Measurements from ENCODE around the gene TCTN1.
"Not testable (repeated sequence)": the region's sequence is repeated elsewhere in the genome, so short reads cannot be mapped to it uniquely, and the experiment has no call there.

TCTN1 gene

DNA sequence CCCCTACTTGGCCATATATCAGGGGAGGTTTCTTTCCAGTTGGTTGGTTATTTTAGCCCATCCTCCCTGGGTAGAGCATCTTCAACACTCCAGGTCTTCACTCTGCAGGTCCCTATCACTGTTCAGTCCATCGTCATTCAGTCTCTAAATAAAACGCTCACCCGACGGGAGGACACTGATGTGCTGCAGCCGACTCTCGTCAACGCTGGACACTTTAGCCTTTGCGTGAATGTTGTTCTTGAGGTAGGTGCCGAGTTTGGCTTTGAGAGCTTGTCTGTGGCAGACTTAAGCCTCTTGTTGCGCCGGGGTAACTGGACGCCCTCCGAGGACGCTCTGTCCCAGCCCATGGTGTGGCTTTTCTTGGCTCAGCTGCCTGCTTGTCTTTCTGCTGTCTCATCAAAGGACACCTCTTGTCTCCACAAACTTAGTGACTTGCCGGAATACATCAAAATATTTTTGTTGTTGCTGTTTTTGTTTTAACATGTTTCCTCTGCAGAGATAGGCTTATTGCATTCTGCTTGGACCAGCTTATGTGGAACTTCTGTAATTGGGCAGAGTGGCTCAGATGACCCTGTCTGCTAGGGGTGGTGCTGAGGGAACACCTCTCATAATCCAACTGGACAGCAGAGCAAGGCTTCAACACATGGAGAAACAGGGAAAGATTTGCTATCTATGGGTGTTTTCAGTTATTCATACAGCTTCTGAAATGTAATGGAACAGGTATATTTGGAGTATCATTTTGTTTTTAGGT lies 26.5 kb downstream of the TCTN1 start:
- no peak for DNase-seq

DNA sequence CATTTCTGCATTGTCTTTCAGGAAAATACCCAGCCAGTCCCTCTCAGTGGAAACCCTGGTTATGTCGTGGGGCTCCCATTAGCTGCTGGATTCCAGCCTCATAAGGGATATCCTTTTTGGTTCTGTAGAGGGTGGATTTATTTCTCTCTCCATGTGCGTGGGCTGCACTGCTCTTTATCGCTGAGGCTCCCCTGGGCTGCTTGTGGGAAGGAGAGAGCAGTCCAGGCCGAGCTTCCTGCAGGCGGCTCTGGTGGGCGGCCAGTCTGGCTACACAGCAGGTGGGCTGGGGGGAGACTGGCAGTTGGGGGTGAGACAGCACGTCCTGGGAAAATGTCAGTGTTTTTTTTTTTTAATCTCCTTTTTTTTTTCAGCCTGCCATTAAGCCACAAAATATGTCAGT lies 27.6 kb downstream of the TCTN1 start:
- DNase-seq: no peak

DNA sequence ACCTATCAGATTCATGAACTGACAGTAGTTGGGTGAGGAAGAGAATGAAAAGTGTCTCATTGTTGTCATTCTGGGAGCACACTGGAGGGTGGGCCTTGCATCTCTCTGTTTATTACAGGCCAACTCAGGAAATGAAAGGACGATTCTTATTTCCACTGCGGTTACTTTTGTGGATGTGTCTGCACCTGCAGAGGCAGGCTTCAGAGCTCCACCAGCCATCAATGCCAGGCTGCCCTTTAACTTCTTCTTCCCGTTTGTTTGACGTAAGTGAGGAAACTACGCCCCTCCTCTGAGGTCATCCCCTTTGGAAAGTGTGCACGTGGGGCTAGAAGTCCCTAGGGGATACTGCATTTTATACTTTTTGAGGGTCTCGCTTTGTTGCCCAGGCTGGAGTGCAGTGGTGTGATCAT lies 33.7 kb downstream of the TCTN1 start:
- DNase-seq: no peak

DNA sequence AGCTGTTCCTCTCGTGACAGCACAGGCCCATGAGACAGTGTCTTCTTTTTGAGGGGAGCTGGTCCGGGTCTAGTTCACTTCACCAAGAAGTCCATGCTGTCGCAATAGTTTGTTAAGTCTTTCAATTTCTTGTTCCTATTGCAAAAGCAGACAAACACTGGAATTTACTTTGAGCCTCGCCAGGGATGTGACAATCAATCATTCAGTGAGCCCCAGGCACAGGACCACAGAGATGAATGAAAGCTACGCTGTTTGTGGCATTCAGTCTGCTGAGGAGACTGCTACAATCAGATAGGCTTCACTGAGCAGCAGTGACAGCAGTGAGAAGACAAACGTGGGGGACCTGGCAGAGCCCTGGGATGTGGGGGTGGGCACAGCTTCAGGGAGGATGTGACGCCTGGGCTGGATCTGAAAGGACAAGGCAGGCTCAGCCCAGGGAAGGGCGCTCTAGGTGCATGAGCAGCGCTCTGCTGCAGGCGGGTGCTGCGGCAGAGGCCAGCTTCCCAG lies 35.5 kb downstream of the TCTN1 start:
- no peak for DNase-seq

DNA sequence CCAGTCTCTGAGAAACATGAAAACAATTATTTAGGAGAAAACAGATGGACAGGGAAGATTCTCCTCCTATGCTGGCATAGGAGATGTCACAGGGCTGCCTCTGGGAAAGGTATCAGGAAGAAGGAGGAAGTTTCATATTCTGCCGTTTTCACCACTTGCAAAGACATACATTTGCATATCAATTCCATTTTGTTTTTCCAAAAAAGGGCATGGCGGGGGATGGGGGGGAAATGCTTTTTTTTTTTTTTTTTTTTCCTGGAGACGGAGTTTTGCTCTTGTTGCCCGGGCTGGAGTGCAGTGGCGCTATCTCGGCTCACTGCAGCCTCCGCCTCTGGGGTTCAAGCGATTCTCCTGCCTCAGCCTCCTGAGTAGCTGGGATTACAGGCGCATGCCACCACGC lies 40.3 kb downstream of the TCTN1 start:
- not testable (repeated sequence) for DNase-seq

DNA sequence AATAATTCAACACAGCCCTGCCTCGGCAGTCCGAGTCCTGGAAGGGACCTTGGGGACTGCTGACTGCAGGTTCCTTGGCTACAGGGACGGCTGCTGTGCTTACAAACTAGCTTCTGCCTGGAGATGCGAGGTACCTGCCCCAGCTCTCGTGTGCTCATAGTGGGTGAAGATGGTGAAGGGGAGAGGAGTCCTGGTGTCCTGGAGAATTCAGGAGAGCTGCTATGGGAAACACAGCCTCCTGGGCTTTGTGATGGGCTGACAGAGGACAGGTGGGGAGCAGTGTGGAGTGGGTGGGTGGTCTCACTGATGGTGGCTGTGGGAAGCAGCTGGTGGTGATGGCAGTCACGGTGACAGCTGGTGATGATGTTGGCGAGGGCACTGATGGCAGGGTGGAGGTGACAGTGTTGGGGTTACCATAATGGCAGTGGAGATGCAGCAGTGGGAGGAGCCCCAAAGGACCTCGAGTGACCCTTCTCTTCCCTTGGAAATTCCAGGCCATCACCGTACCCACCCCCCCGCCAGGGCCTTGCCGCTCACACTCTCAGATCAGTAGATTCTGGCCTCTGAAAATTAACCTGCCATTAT lies 42.2 kb downstream of the TCTN1 start:
- no peak for DNase-seq

DNA sequence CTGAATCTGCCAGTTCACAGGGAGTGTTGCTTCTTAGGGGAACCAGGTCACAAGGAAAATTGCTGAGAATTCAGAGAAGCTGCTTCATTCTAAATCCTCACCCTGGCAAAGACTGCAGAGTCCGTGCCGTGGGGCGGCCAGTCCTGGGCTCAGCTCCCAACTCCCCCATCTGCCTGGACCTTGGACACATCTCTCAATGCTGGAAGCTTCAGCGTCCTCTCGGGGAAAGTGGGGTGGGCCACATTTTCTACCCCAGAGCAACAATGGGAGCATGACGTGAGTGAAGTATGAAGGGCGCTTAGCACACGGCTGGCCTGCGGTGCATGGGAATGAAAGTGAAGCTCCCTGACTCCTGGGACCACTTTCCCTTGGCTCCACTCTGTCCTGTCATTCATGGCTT lies 43.8 kb downstream of the TCTN1 start:
- no peak for DNase-seq

DNA sequence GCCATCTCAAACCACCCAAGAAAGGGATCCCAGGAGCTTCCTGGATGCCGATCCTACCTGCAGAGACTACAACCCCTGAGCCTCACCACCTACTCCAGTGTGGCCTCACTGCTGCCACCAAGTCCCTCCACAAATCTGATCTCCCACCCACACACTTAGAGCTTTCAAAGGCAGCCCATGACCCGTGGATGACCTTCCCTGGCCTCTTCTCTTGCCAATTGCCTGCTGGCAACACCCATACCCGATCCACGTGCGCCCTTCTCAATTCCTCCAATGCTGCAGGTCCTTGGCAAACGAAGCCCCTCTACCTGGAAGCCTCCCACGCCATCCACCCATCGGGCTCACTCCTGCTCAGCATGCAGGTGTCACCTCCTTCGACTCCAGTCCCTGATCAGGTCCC lies 44.3 kb downstream of the TCTN1 start:
- no peak for DNase-seq

DNA sequence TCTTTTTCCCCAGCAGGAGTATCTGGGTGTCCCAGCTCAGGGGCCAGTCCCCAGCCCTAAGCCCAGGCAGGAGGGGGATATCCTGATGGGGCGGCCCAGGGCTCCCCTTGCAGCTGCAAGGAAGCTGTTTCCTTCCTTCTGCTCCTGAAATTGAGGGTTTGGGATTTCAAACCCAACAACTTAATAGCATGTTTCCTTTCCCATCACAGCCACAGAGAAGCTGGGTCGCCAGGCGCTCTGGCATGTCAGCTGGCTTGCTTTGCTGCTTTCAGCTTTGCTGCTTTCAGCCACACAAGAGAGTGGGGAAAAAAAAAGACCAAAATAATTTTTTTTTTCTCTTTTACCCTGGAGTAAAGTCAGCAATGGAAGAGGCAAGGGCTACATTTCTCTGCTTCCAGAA lies 44.9 kb downstream of the TCTN1 start:
- DNase-seq: no peak

DNA sequence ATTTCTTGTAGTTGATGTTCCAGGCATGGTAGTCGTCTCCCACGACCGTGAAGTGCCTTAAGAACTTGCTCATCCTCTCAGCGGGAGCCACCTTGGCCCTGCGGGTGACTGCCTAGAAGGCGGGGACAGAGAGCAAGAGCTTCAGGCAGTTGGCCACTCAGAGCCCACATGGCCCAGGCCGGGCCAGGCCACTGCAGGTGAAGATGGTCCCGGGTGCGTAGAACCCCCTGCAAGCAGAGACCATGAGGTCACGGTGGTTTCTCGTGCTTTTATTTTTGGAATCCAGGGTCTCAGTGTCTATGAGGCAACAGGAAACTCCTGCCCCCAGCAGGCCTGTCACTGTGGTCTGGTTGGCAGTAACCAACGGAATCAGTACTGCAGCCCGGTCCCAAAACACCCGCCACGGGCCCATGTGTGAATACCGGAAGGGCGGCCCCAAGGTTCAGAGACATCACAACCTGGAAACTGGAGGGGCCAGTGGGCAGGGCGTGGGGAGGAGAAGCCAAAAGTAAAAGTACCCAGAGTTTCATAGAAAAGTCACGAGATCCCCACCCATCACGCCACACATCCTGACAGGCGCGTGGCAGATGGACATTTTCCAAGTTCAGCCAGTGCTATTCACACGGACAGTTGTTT lies 47.5 kb downstream of the TCTN1 start:
- DNase-seq: no peak

DNA sequence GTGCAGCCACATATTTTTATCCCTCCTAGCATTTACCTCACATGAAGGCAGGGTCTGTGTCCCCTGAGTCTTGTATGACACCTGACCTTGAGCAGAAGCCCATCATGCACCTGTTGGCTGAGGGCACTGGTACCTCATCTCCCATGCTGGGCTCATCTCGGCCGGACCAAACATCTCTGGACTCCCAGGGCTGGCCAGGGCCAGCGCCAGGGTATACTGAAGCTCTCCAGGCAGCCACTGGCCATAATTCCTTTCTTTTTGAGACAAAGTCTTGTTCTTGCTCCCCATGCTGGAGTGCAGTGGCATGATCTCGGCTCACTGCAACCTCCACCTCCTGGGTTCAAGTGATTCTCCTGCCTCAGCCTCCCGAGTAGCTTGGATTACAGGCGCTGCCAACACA lies 53.0 kb downstream of the TCTN1 start:
- no peak for DNase-seq

DNA sequence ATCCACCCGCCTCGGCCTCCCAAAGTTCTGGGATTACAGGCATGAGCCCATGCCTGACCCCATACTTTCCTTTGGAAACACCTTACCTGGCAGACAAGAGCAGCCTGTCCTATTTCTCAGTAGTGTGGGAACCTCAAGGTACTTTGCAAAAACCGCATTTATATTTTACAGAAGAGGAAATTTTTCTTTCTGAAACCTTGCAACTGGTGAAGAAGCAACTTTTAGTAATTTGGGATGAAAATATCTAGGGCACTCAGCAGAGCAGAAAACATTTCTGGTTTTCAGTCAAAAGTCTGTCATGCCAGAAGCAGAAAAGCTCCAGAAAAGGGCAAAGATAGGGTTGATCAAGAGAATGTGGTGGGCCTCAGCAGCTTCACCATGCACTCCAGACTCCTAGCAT lies 53.7 kb downstream of the TCTN1 start:
- no peak for DNase-seq

DNA sequence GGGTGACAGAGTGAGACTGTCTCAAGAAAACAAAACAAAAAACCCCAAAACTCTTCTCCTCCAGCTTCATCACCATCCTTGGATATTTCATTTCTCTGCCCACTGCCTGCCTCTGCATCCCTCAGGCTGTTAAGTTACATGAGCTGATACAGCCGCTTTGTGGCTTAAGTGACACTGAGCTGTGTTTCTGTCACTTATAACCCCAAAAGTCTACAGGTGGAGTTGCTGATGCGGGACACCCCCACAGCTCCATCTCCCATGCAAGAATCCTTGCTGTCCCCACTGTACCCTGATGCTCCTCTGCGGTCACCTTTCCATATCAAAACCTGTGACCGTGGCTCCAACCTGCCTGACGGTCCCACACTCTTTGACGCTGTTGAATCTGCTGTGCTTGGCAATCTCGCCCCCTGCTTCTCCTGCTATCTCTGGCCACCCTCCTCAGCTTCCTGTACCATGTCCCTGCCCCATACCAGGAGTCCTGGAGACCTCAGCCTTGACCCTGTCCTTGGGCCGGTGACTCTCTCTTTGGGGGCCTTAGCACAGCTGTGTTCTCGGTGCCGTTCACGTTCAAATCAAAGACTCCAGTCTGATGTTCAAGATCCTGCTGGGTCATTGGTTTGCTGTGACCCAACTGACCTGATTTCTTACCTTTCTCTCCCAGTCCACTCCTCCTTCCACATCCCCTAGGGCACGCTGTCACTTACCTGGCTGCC lies 54.7 kb downstream of the TCTN1 start:
- no peak for DNase-seq

DNA sequence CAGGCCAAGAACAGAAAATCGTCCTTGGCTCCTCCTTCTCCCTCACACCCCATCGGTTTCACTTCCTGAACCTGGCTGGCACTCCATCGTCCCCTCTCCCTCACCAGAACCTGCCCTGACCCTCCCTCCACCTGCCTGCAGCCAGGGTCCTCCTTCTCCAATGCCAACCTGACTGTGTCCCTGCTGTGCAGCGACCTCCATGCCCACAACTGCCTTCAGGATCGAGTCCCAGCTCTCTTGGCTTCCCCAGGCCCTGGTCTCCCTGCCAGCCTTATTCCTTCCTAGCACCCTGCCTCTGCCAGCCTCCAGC lies 55.2 kb downstream of the TCTN1 start:
- no peak for DNase-seq

DNA sequence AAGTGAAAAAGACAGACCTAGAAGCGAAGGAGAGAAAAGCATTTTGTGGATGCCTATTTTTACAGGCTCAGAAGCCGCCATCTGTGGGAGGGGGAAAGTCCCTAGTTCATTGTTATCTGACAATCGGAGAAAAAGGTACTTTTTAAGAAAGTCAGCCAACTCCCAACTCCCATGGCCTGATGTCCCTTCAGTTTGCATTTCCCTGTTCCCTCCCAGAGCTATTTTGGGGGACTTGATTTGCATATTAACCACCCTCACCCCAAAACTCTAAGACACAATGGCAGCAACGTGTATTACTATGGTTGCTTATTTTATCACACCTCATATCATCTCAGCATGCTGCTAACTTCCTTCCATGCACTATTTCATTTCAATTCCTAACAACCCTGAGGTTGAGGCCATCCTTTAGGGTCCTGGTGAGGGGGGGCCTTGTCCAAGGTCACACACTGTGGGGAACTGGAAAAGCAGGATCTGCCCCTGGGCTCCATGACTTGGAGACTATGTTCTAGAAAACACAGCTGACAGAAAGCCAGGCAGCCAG lies 56.3 kb downstream of the TCTN1 start:
- no peak for DNase-seq

DNA sequence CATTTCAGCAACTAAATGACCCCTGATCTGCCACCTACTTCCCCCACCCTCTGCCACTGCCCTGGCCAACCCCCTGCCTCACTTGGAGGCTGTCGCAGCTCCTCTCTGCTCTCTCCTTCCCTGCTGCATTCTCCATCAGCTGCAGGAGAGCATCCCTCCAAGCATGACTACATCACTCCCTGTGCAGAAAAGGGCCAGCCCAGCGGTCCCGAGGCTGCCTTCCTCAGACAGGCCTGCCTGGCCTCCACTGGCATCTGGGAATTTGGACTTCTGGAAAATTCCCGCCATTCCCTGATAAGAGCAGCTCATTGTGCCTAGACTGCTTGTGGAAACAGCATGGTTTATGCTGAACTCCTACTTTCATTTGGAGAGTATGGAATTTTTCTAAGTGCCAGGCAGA lies 62.2 kb downstream of the TCTN1 start:
- DNase-seq: no peak

DNA sequence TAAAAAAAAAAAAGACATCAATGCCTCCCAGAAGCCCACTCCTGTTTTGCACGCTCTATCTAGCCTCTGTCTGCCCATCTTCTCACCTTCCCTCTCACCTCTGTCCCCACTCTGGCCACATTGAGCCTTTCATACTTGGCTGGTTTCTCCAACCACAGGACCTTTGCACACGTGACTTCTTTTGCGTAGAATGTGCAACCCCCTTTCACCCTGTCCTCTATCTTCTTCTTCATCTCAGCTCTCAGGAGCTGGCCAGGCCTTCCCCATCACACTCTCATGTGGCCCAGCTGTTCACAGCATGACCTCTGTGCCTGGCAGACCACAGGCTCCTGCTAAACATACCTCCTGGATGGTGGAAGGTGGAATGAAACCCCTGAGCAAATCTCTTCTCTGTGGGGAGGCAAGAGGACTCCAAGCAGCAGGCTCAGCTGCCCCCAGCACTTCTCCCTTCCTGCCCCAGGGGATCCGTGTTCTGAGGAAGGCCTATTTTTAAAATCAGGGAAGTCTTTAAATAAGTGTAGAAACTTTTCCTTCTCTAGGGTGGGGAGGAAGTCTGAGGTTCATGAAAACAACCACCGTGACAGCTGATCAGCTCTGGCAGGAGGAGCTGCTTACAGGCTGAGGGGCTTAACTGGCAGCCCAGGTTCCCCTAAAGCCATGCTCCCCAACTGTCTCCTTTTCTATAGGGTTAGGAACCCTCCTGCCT lies 63.4 kb downstream of the TCTN1 start:
- no peak for DNase-seq

DNA sequence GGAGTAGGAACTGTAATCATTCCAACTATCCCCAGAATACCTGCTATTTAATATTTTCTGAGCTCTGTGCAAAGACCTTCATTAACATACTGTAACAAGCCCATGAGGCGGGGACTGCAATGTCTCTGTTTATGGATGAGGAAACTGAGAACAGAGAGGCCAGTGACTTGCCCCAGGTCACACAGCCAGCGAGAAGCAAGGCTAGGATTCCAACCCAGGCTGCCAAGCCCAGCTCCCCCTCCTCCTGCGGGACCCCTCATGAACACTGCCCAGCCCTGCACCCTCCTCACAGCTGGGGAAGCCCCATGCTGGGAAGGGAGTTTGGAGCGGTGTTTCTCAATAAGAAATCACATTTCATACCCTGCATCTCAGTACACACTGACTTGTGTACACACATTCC lies 64.1 kb downstream of the TCTN1 start:
- DNase-seq: no peak

DNA sequence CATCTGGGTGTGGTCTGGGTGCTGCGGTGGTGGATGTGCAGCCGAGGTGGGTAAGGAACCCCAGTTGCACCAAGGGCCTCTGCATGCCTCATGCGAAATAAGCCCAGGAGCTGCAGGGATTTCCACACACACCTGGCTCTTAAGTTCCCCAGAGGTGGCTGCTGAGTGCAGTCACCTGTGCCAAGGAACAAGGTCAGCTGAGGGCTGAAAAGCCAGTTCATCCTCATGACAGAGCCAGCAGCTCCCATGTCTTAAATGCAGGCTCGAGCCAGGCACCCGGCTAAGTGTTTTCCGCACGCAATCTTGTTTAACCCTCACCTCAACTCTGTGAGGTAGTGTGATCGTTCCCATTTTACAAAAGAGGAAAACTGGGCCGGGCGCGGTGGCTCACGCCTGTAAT lies 65.3 kb downstream of the TCTN1 start:
- no peak for DNase-seq

DNA sequence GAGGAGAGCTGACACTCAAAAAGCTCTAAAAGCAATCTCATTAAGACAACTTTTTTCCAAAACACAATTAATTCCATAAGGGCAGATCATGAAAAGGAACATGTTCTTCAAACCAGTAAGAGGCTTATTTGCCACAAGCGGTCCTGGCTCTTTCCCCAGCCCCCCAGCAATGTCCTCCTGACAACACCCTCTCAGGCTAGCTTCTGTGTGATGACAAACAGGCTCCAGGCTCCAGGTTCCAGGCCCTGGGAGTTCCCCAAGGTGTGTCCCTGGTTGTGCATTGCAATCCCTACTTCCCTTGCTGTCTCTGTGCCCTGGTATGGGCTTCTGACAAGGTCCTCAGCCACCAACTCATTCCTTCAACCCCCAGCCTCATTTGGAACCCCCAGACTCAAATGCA lies 66.1 kb downstream of the TCTN1 start:
- no peak for DNase-seq

DNA sequence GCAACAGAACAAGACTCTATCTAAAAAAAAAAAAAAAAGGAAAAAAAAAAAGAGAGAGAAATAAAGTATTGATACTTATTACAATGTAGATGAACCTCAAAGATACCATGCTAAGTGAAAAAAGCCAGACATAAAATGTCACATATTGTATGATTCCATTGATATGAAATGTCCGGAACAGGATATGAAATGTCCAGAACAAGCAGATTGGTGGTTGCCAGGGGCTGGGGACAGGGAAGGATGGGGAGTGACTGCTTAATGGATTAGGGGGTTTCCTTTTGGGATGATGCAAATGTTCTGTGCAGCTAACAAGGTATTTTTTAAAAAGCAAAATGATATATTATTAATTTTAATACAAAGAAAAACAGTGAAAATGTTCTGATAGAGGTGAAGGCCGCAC lies 70.0 kb downstream of the TCTN1 start:
- no peak for DNase-seq

DNA sequence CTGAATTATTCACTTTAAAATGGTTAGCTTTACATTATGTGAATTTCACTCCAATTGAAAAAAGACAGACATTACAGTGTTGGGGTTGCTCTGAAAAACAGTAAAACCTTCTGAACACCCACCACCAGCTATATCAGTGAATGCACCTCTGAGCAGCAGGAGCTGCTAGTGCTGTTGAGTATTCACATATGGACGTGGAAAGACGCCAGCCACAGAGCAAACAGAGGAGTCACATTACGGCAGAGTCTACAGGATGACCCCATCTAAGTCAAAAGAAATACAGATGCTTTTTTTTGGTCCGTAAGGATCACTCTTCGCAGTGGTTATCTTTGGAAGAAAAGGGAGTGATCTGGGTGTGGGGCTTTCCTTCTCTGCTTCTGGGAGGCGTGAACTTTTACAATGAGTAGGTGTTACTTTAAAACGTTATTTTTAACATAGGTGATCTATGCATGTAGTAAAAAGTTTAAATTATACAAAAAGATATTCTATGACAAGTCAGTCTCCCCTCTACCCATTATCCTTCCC lies 70.4 kb downstream of the TCTN1 start:
- no peak for DNase-seq
